Liver (tissue), 9 donors: ENCODE measurements around the gene FMOD. TPM values are rescaled to one million over a fixed set of nuclear protein-coding genes. Genes with fewer than 3 reads are reported as not detected.
"Not testable (repeated sequence)": the region's sequence is repeated elsewhere in the genome, so short reads cannot be mapped to it uniquely, and the experiment has no call there.

Source experiments
- DNase-seq: peaks from one replicate; pipeline ENCODE4 v3.0.0-alpha.2; 2017; ENCODE audit warnings: low spot score
- H3K27ac ChIP-seq, 2 donors: one replicate each; pipeline ENCODE4 v1.7.0; 2013; ENCODE audit warnings: inconsistent platforms in 2 of 2, low read length in 2 of 2, control low read depth in 1 of 2, low read depth in 1 of 2, mild to moderate bottlenecking in 1 of 2
- H3K27me3 ChIP-seq, 4 donors: one replicate each; pipeline versions ENCODE4 v1.6.1 to v1.7.0; 2013; ENCODE audit warnings: low read length in 3 of 4, inconsistent platforms in 1 of 4, mild to moderate bottlenecking in 1 of 4, moderate library complexity in 1 of 4; ENCODE audit not compliant: control insufficient read depth in 4 of 4, insufficient read depth in 4 of 4
- H3K36me3 ChIP-seq, 4 donors: one replicate each; pipeline versions ENCODE4 v1.6.1 to v1.7.0; 2013; ENCODE audit warnings: low read length in 3 of 4, mild to moderate bottlenecking in 3 of 4, low read depth in 1 of 4, moderate library complexity in 1 of 4; ENCODE audit not compliant: control insufficient read depth in 4 of 4, insufficient read depth in 3 of 4
- H3K4me1 ChIP-seq, 4 donors: one replicate each; pipeline versions ENCODE4 v1.6.1 to v1.7.0; 2013; ENCODE audit warnings: low read length in 3 of 4, mild to moderate bottlenecking in 3 of 4, moderate library complexity in 1 of 4; ENCODE audit not compliant: control insufficient read depth in 4 of 4, insufficient read depth in 4 of 4
- H3K4me3 ChIP-seq, 3 donors: one replicate each; pipeline versions ENCODE4 v1.6.1 to v1.7.0; 2013; ENCODE audit warnings: low read length in 3 of 3, control low read depth in 1 of 3, low read depth in 1 of 3, mild to moderate bottlenecking in 1 of 3
- H3K9ac ChIP-seq, 2 donors: one replicate each; pipeline ENCODE4 v1.7.0; 2013; ENCODE audit warnings: low read length in 2 of 2, mild to moderate bottlenecking in 2 of 2, moderate library complexity in 2 of 2, control low read depth in 1 of 2, low read depth in 1 of 2
- H3K9me3 ChIP-seq, 4 donors: one replicate each; pipeline versions ENCODE4 v1.6.1 to v1.7.0; 2013; ENCODE audit warnings: low read length in 3 of 4; ENCODE audit not compliant: control insufficient read depth in 4 of 4
- EGR1 ChIP-seq, 2 donors: IDR thresholded peaks; 2 replicates each; pipeline ENCODE4 v1.6.1; 2016 to 2018; ENCODE audit warnings: antibody characterized with exemption in 2 of 2, low read depth in 2 of 2
- FOXA2 ChIP-seq: IDR thresholded peaks from 2 replicates; pipeline ENCODE4 v1.6.1; 2016; ENCODE audit warnings: antibody characterized with exemption
- GABPA ChIP-seq, 2 donors: IDR thresholded peaks in 1 of 2; conservative IDR thresholded peaks in 1 of 2; 2 replicates each; pipeline ENCODE4 v1.6.1; 2016; ENCODE audit warnings: antibody characterized with exemption in 2 of 2, mild to moderate bottlenecking in 1 of 2, moderate library complexity in 1 of 2
- HNF4A ChIP-seq, 2 donors: conservative IDR thresholded peaks; 2 replicates each; pipeline ENCODE4 v1.6.1; 2016; ENCODE audit warnings: antibody characterized with exemption in 2 of 2, mild to moderate bottlenecking in 2 of 2
- HNF4G ChIP-seq: IDR thresholded peaks from 2 replicates; pipeline ENCODE4 v1.6.1; 2016; ENCODE audit warnings: antibody characterized with exemption
- JUND ChIP-seq, 2 donors: IDR thresholded peaks; 2 replicates each; pipeline ENCODE4 v1.6.1; 2016; ENCODE audit warnings: antibody characterized with exemption in 2 of 2
- MAX ChIP-seq: IDR thresholded peaks from 2 replicates; pipeline ENCODE4 v1.6.1; 2016; ENCODE audit warnings: antibody characterized with exemption
- NR2F2 ChIP-seq: IDR thresholded peaks from 2 replicates; pipeline ENCODE4 v1.6.1; 2016; ENCODE audit warnings: antibody characterized with exemption
- RAD21 ChIP-seq, 2 donors: IDR thresholded peaks; 2 replicates each; pipeline ENCODE4 v1.6.1; 2016; ENCODE audit warnings: antibody characterized with exemption in 2 of 2, mild to moderate bottlenecking in 2 of 2
- REST ChIP-seq: IDR thresholded peaks from 2 replicates; pipeline ENCODE4 v1.6.1; 2016; ENCODE audit warnings: antibody characterized with exemption, mild to moderate bottlenecking
- RXRA ChIP-seq, 2 donors: IDR thresholded peaks; 2 replicates each; pipeline ENCODE4 v1.6.1; 2017 to 2018; ENCODE audit warnings: antibody characterized with exemption in 2 of 2, mild to moderate bottlenecking in 1 of 2
- SP1 ChIP-seq: IDR thresholded peaks from 2 replicates; pipeline ENCODE4 v1.6.1; 2018; ENCODE audit warnings: antibody characterized with exemption, mild to moderate bottlenecking
- TAF1 ChIP-seq: conservative IDR thresholded peaks from 2 replicates; pipeline ENCODE4 v1.6.1; 2016; ENCODE audit warnings: antibody characterized with exemption, mild to moderate bottlenecking
- YY1 ChIP-seq: IDR thresholded peaks from 2 replicates; pipeline ENCODE4 v1.6.1; 2016; ENCODE audit warnings: antibody characterized with exemption, mild to moderate bottlenecking
- WGBS: extraction: QIAGEN DNeasy Blood & Tissue Kit; methylation state at CpG from one replicate; pipeline ENCODE4 v1.1.7; 2013; 5-methylcytosine and 5-hydroxymethylcytosine counted together
- polyA plus RNA-seq, 2 donors: library from polyadenylated mRNA; stranded (reverse) in 1 of 2; unstranded in 1 of 2; fragments of 200-250 nt in 1 of 2; fragments of >200 nt in 1 of 2; fragmentation: Nextera tagmentation in 1 of 2; extraction: Ambion mirVana in 1 of 2; gene quantifications; one replicate each; pipeline versions ENCODE4 v1.2.1 to v1.2.3, GENCODE V29; 2013 to 2015
- total RNA-seq, 2 donors: library from RNA; depleted of rRNA; stranded (reverse); fragments of >200 nt; gene quantifications; one replicate each; pipeline ENCODE4 v1.2.3, GENCODE V29; 2014
- TF ChIP-seq, protein P1 (sequence below): IDR thresholded peaks from 2 replicates; pipeline ENCODE4 v1.6.1; 2016; ENCODE audit warnings: antibody characterized with exemption
- TF ChIP-seq, protein P2 (sequence below): fragments of 150-350 bp; IDR thresholded peaks from 2 replicates; pipeline ENCODE4 v1.5.1; 2017; ENCODE audit warnings: improper control_type of control experiment, low read depth, low read length; ENCODE audit not compliant: missing input control
- donor health status: healthy.
- donor health status: healthy.
- donor health status: healthy.
- donor health status: healthy.
- donor health status: healthy.

FMOD gene
- total and polyA plus RNA-seq, 4 donors: 1.0 to 7.0 (median 2.4) TPM

DNA sequence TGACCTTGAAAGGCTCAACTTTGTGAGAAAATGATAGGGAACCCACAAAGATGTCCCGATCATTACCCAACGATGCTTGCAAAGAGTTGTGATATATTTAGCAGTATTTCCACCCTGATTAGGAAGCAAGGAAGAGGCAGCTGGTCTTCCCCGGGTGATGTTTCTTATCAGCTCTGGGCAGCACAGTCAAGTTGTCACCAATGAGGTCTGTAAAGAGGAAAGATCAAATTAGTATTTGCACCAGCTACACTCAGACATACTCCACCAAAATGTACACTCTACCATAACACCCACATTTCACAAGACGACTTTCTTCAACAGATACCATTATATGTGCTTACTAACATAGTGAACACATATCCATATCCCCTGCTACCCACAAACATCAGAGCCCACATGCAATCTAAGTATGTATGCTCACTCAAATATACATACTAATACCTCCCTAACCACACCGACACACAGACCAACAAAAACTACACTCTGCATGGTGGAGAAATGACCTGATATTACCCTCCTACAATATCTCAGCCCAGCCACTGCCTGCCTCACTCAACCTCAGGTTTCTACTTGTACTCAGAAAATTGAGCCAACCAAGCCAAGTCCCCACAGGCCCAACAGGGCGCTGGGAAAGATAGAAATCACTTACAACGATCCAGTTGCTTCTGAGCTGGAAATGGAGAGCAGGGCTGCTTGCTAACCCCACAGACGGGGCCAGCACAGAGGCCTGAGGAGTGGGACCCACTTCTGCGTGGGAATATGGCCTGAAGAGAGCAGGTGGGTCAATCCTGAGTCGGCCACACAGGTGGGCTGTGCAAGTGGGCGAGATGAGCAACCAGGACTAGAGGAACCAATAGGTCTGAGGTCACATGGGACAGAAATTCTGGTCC, 50.2 kb downstream of the FMOD start:
- no peaks in the 10 kb centered on the region for H3K9me3 ChIP-seq
- H3K27me3 ChIP-seq: no peaks in the 10 kb centered on the region
- peaks cover 0 to under 1% (median 0%) of the 10 kb centered on the region in 4 donors for H3K4me1 ChIP-seq
- DNase-seq: no peak
- H3K27ac ChIP-seq: no peak overlapping the region
- no peak overlapping the region for H3K9ac ChIP-seq
- WGBS: 80% methylated on average over 11 of the region's 11 CpGs
- H3K36me3 ChIP-seq: no peaks in the 10 kb centered on the region
- no peak overlapping the region for H3K4me3 ChIP-seq
- TF ChIP-seq TAF1: no peak
- TF ChIP-seq MAX: no peak
- no peak for TF ChIP-seq SP1
- TF ChIP-seq RAD21 (IDR thresholded peaks at IDR 0.05): no peak
- no peak for TF ChIP-seq JUND (IDR thresholded peaks at IDR 0.05)
- TF ChIP-seq, protein P1, sequence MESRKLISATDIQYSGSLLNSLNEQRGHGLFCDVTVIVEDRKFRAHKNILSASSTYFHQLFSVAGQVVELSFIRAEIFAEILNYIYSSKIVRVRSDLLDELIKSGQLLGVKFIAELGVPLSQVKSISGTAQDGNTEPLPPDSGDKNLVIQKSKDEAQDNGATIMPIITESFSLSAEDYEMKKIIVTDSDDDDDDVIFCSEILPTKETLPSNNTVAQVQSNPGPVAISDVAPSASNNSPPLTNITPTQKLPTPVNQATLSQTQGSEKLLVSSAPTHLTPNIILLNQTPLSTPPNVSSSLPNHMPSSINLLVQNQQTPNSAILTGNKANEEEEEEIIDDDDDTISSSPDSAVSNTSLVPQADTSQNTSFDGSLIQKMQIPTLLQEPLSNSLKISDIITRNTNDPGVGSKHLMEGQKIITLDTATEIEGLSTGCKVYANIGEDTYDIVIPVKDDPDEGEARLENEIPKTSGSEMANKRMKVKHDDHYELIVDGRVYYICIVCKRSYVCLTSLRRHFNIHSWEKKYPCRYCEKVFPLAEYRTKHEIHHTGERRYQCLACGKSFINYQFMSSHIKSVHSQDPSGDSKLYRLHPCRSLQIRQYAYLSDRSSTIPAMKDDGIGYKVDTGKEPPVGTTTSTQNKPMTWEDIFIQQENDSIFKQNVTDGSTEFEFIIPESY: no peak
- TF ChIP-seq YY1: no peak
- TF ChIP-seq HNF4A (conservative IDR thresholded peaks at IDR 0.05): no peak
- no peak for TF ChIP-seq EGR1 (IDR thresholded peaks at IDR 0.05; ENCODE audit: low read depth in 2 of 2)

DNA sequence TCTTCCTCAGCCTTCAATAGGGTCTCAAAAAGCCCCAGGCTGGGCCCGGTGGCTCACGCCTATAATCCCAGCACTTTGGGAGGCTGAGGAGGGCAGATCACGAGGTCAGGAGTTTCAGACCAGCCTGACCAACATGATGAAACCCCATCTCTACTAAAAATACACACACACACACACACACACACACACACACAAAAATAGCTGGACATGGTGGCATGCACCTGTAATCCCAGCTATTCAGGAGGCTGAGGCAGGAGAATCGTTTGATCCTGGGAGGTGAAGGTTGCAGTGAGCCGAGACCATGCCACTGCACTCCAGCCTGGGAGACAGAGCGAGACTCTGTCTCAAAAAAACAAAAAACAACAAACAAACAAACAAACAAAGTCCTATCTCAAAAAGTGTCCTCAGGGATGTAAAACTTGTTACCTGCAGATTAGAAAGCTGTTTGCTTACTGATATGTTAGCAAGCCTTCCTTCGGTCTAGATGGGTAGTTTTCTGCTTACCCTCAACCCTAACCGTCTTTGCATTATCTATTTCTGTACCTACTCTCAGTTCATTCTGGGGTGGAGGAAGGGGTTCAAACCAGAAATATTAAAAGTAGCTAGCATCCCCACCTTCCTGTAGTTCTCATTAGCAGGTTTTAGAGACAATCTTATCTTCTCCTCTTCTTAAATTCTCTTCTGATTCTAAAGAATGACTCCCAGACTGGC, 51.0 kb downstream of the FMOD start:
- H3K36me3 ChIP-seq, H3K4me1 ChIP-seq, DNase-seq, H3K27ac ChIP-seq, H3K27me3 ChIP-seq, H3K9ac ChIP-seq, H3K4me3 ChIP-seq, H3K9me3 ChIP-seq: not testable (repeated sequence)
- 93% methylated on average over 8 of the region's 8 CpGs for WGBS

DNA sequence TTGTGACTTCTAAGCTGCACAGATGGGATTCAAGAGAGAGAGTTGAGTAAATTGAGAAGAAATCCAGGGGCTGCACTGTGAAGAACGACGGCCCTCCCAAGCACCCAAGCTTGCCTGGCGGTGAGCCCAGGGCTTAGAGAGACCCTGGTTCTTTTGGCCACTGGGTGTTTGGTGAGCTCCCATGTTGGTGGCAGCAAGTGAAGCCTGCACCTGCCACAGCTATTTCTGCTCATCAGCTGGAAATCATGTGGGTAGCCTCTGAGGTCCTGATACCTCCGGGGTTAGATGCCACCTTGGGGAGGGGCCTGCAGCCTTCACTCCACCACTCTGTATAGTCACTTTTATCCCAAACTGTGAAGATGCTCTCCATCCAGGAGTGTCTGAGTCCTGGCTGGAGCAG, 51.8 kb downstream of the FMOD start:
- Histone ChIP-seq H3K4me3 (no peak overlapping the region), H3K4me1 (no peaks in the 10 kb centered on the region), H3K9ac (no peak overlapping the region), H3K27ac (no peak overlapping the region), H3K36me3 (no peaks in the 10 kb centered on the region), H3K27me3 (no peaks in the 10 kb centered on the region), H3K9me3 (no peaks in the 10 kb centered on the region)
- 86% methylated on average over 4 of the region's 4 CpGs for WGBS
- DNase-seq: no peak
- TF ChIP-seq HNF4G: no peak
- TF ChIP-seq EGR1 (IDR thresholded peaks at IDR 0.05; ENCODE audit: low read depth in 2 of 2): no peak
- TF ChIP-seq RXRA (IDR thresholded peaks at IDR 0.05): no peak
- no peak for TF ChIP-seq FOXA2
- no peak for TF ChIP-seq GABPA (IDR thresholded peaks at IDR 0.05 in 1 of 2, conservative IDR thresholded peaks at IDR 0.05 in 1 of 2)
- TF ChIP-seq MAX: no peak
- TF ChIP-seq, protein P2, sequence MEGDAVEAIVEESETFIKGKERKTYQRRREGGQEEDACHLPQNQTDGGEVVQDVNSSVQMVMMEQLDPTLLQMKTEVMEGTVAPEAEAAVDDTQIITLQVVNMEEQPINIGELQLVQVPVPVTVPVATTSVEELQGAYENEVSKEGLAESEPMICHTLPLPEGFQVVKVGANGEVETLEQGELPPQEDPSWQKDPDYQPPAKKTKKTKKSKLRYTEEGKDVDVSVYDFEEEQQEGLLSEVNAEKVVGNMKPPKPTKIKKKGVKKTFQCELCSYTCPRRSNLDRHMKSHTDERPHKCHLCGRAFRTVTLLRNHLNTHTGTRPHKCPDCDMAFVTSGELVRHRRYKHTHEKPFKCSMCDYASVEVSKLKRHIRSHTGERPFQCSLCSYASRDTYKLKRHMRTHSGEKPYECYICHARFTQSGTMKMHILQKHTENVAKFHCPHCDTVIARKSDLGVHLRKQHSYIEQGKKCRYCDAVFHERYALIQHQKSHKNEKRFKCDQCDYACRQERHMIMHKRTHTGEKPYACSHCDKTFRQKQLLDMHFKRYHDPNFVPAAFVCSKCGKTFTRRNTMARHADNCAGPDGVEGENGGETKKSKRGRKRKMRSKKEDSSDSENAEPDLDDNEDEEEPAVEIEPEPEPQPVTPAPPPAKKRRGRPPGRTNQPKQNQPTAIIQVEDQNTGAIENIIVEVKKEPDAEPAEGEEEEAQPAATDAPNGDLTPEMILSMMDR: no peak
- TF ChIP-seq, protein P1: no peak
- TF ChIP-seq HNF4A (conservative IDR thresholded peaks at IDR 0.05): no peak
- TF ChIP-seq REST: no peak
- no peak for TF ChIP-seq SP1
- no peak for TF ChIP-seq NR2F2
